Kidney (tissue), 14 donors: ENCODE measurements around the gene CACNA1A. TPM values are rescaled to one million over a fixed set of nuclear protein-coding genes. Genes with fewer than 3 reads are reported as not detected.
A peak's percentile ranks its signal among the peaks of the same experiment; 100 is the strongest.

Experiments
- DNase-seq, 5 donors: peaks; one replicate each; pipeline ENCODE4 v3.0.0-alpha.2; 2013 to 2020
- FAIRE-seq: peaks from 2 replicates; lab custom pipeline; 2012; peaks lifted over from hg19 to GRCh38; lab: Jason Lieb, UNC
- H3K27ac ChIP-seq, 2 donors: one replicate each; pipeline ENCODE4 v1.7.0; 2013; ENCODE audit warnings: low read depth in 2 of 2, low read length in 2 of 2, inconsistent platforms in 1 of 2
- H3K27me3 ChIP-seq: one replicate; pipeline ENCODE4 v1.7.1; 2013; ENCODE audit warnings: low read length, inconsistent platforms; ENCODE audit not compliant: control insufficient read depth, insufficient read depth
- H3K36me3 ChIP-seq, 3 donors: one replicate each; pipeline versions ENCODE4 v1.7.0 to v1.7.1; 2013; ENCODE audit warnings: low read length in 3 of 3, control low read depth in 1 of 3, inconsistent platforms in 1 of 3; ENCODE audit not compliant: insufficient read depth in 3 of 3, control insufficient read depth in 2 of 3
- H3K4me1 ChIP-seq, 3 donors: one replicate each; pipeline versions ENCODE4 v1.7.0 to v1.7.1; 2013; ENCODE audit warnings: low read length in 3 of 3, inconsistent platforms in 1 of 3, low read depth in 1 of 3; ENCODE audit not compliant: control insufficient read depth in 2 of 3, insufficient read depth in 2 of 3
- H3K4me3 ChIP-seq, 3 donors: one replicate each; pipeline versions ENCODE4 v1.7.0 to v1.8.1; 2013; ENCODE audit warnings: low read length in 3 of 3, control low read depth in 1 of 3, inconsistent platforms in 1 of 3
- H3K9ac ChIP-seq, 3 donors: one replicate each; pipeline versions ENCODE4 v1.7.0 to v1.7.1; 2013; ENCODE audit warnings: low read length in 3 of 3, control low read depth in 1 of 3, inconsistent platforms in 1 of 3
- H3K9me3 ChIP-seq, 3 donors: one replicate each; pipeline versions ENCODE4 v1.7.0 to v1.7.1; 2013; ENCODE audit warnings: low read length in 3 of 3, control low read depth in 1 of 3, inconsistent platforms in 1 of 3; ENCODE audit not compliant: control insufficient read depth in 2 of 3, insufficient read depth in 1 of 3
- intact Hi-C: fragments of 100-400 bp; cut with DNase I; formaldehyde crosslinking; loops from one replicate; pipeline ENCODE4 v1.11.1; 2022
- polyA plus RNA-seq: library from polyadenylated mRNA; stranded (reverse); fragments of 350-450 nt; fragmentation: Illumina TruSeq; extraction: RNeasy Lipid Tissue Mini Kit (QIAGEN cat#74804); gene quantifications from one replicate; pipeline ENCODE4 v1.2.3, GENCODE V29; 2014; ENCODE audit warnings: low read depth, low replicate concordance; ENCODE audit not compliant: insufficient read depth
- total RNA-seq: library from RNA; stranded (reverse); fragmentation: NEBNext Ultra II Directional; extraction: Animal tissue kit (Norgen Biotek cat#: 25700); gene quantifications from one replicate; pipeline ENCODE4 v1.2.1, GENCODE V29; 2021
- TF ChIP-seq, protein P1 (sequence below): IDR thresholded peaks from 3 replicates; pipeline ENCODE4 v1.5.1; 2012; ENCODE audit warnings: mild to moderate bottlenecking, moderate library complexity, borderline replicate concordance; ENCODE audit not compliant: insufficient read depth; ENCODE audit errors: extremely low read depth
- donor health status: control.
- donor health status: control.
- donor health status: control.
- donor health status: control.
- donor health status: control.
- donor health status: DM: yes; HTN: yes; CAD: no.
- donor health status: Normal renal cell carcinoma (clear cell type).

The CACNA1A gene
- total and polyA plus RNA-seq, 2 donors from 2014 or later = 0.30 to 1.7 TPM

DNA sequence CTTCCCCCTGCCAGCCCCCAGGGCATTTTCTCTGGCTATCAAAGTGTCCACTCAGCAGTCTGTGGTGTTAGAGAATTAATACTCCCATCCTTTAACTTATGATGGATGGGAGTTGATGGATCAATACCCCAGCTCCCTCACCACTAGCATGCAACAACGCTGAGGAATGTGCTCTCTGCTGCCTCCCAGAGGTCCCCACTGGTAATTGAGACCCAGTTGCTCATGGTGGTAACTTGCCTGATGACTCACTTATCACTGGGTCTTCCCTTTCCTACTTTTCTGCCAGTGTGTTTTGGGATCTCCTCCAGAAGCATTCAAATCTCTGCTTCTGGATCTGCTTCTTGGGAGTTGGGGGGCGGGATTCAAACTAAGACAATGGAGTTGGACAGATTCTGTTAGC, 20.3 kb upstream of the CACNA1A start:
- FAIRE-seq (no peak), DNase-seq (no peak)
- H3K9me3 ChIP-seq = peaks cover 0 to 3% (median 2%) of the 10 kb centered on the region in 3 donors
- no peak overlapping the region for H3K9ac ChIP-seq
- TF ChIP-seq, protein P1, sequence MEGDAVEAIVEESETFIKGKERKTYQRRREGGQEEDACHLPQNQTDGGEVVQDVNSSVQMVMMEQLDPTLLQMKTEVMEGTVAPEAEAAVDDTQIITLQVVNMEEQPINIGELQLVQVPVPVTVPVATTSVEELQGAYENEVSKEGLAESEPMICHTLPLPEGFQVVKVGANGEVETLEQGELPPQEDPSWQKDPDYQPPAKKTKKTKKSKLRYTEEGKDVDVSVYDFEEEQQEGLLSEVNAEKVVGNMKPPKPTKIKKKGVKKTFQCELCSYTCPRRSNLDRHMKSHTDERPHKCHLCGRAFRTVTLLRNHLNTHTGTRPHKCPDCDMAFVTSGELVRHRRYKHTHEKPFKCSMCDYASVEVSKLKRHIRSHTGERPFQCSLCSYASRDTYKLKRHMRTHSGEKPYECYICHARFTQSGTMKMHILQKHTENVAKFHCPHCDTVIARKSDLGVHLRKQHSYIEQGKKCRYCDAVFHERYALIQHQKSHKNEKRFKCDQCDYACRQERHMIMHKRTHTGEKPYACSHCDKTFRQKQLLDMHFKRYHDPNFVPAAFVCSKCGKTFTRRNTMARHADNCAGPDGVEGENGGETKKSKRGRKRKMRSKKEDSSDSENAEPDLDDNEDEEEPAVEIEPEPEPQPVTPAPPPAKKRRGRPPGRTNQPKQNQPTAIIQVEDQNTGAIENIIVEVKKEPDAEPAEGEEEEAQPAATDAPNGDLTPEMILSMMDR = no peak
- H3K27ac ChIP-seq = no peak overlapping the region
- no peaks in the 10 kb centered on the region for H3K36me3 ChIP-seq
- H3K4me3 ChIP-seq = no peak overlapping the region
- H3K27me3 ChIP-seq = no peaks in the 10 kb centered on the region
- intact Hi-C loops = no loop called here
- H3K4me1 ChIP-seq = no peaks in the 10 kb centered on the region

DNA sequence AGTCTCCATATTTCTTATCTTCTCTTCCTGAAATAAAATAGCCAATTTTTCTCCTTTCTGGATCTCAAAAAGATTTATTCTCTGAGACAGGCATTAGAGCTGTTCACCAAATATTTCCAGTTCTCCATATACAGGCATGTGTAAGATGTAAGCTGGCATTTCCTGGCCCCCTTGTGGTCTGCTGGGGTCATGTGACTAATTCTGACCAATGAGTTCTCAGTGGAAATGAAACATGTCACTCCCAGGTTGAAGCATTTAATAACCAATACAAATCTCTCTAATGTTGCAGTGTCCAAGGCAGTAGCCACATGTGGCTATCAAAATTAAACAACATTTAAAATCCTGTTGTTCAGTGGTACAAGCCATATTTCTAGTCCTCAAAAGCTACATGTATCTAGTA, 14.8 kb upstream of the CACNA1A start:
- TF ChIP-seq, protein P1 = no peak
- peaks cover 0 to 5% (median 0%) of the 10 kb centered on the region in 3 donors for H3K9me3 ChIP-seq
- no peak overlapping the region for H3K4me3 ChIP-seq
- intact Hi-C loops = no loop called here
- no peaks in the 10 kb centered on the region for H3K4me1 ChIP-seq
- H3K36me3 ChIP-seq = no peaks in the 10 kb centered on the region
- no peaks in the 10 kb centered on the region for H3K27me3 ChIP-seq
- no peak for DNase-seq
- no peak overlapping the region for H3K9ac ChIP-seq
- no peak for FAIRE-seq
- H3K27ac ChIP-seq = no peak overlapping the region

DNA sequence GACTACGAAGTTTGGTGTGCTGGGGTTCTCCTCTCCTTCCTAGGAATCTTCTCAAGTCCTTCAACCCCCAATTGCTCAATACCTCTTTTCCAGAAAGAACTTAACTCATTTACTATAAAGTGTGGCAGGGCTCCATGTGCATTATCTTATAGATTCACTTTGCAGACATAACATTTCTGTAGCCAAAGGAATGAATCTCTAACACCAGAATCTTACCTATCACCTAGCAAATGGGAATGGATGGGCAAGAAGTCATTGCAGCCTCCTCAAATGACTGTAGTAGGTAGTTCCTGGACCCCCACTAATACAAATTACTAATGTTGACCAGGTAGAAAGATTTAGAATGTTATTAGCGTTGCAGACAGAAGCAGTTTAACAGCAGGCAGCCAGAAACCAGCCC, 5.7 kb upstream of the CACNA1A start:
- TF ChIP-seq, protein P1 = no peak
- DNase-seq (no peak), FAIRE-seq (no peak)
- H3K4me3 ChIP-seq = no peak overlapping the region
- no peaks in the 10 kb centered on the region for H3K36me3 ChIP-seq
- no peak overlapping the region for H3K27ac ChIP-seq
- H3K4me1 ChIP-seq = no peaks in the 10 kb centered on the region
- H3K27me3 ChIP-seq = peaks cover 14% of the 10 kb centered on the region
- peaks cover 0 to 2% (median 0%) of the 10 kb centered on the region in 3 donors for H3K9me3 ChIP-seq
- intact Hi-C loops = no loop called here
- no peak overlapping the region for H3K9ac ChIP-seq

DNA sequence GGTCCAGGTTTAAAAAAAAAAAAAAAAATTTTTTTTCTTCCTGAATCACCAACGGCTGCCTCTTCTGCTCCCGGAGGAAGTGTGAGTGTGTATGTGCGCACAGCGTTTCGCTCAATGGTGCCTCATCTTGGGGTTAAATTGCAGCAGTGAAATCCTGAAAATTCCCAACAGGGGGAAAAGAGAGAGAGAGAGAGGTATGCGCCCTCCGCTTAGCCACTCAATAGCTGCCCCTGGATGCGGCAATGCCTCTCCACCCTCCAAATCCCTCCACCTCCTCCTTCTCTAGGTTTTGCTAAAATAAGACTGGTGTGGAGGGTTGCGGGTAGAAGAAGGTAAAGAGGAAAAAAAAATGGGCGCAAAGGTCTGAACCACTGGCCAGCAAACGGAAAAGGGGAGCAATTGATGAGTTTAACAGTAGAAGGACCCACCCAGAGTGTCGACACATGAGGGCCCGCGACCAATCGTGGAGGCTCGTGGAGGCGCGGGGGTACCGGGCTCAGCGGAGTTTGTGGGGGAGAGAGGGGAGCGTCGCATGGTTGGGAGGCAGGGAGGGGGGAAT, 853 bp upstream of the CACNA1A start:
- no peak overlapping the region for H3K9ac ChIP-seq
- no peak overlapping the region for H3K27ac ChIP-seq
- no peak overlapping the region for H3K4me3 ChIP-seq
- H3K27me3 ChIP-seq = peaks cover 28% of the 10 kb centered on the region
- intact Hi-C loops = no loop called here
- H3K4me1 ChIP-seq = peaks cover 0 to 2% (median 0%) of the 10 kb centered on the region in 3 donors
- TF ChIP-seq, protein P1 = no peak
- peak in 1 of 5 donors; percentile 2 for DNase-seq
- H3K9me3 ChIP-seq = peaks cover 0 to 2% (median 0%) of the 10 kb centered on the region in 3 donors
- no peak for FAIRE-seq
- H3K36me3 ChIP-seq = no peaks in the 10 kb centered on the region
